ENCODE results near the gene SPO11. TPM values are rescaled to one million over a fixed set of nuclear protein-coding genes. Genes with fewer than 3 reads are reported as not detected.

SPO11 gene
- total and polyA plus RNA-seq, 2 of the 13 experiments (the other 11 are each of a cell fraction or from before 2014, with no cell fraction given) = not detected

- TF ChIP-seq HDAC2 (CRISPR knock-in tag; IDR thresholded peaks at IDR 0.05) (0 out of 2 replicates have a peak, but pooled peaks have one; percentile 56), ZNF766 (CRISPR knock-in tag; IDR thresholded peaks at IDR 0.05; ENCODE audit: borderline replicate concordance) (peak; percentile 21; the same call in 1 of the 2 replicates), TFAP4 (IDR thresholded peaks at IDR 0.05; ENCODE audit: borderline replicate concordance, low read depth) (no peak), ZNF652 (CRISPR knock-in tag; IDR thresholded peaks at IDR 0.05; ENCODE audit: borderline replicate concordance, low read depth) (no peak), TAF1 (CRISPR knock-in tag; IDR thresholded peaks at IDR 0.05) (peak; percentile 91), HMG20B (CRISPR knock-in tag; conservative IDR thresholded peaks at IDR 0.05) (no peak), GTF2F1 (IDR thresholded peaks at IDR 0.05; ENCODE audit: low read length) (no peak), ZNF20 (CRISPR knock-in tag; IDR thresholded peaks at IDR 0.05) (peak; percentile 90; the same call in 1 of the 2 replicates), JDP2 (CRISPR knock-in tag; IDR thresholded peaks at IDR 0.05; ENCODE audit: borderline replicate concordance) (no peak; the same call in 1 of the 2 replicates), ZNF605 (CRISPR knock-in tag; IDR thresholded peaks at IDR 0.05) (peak; percentile 94), ZFP36L1 (CRISPR knock-in tag; IDR thresholded peaks at IDR 0.05) (no peak; the same call in 1 of the 2 replicates), FOXK2 (IDR thresholded peaks at IDR 0.05) (0 out of 2 replicates have a peak, but pooled peaks have one; percentile 14), ZFX (CRISPR knock-in tag; IDR thresholded peaks at IDR 0.05; ENCODE audit: low read depth) (peak; percentile 99), TOE1 (CRISPR knock-in tag; IDR thresholded peaks at IDR 0.05) (peak; percentile 45; the same call in 1 of the 2 replicates), BRD4 (CRISPR knock-in tag; IDR thresholded peaks at IDR 0.05) (peak; percentile 94), PATZ1 (CRISPR knock-in tag; IDR thresholded peaks at IDR 0.05) (peak; percentile 21; the same call in 1 of the 2 replicates), ZNF30 (CRISPR knock-in tag; IDR thresholded peaks at IDR 0.05) (peak; percentile 63; the same call in 1 of the 2 replicates), STAG1 (CRISPR knock-in tag; IDR thresholded peaks at IDR 0.05) (no peak), ZNF597 (CRISPR knock-in tag; IDR thresholded peaks at IDR 0.05) (no peak), U2AF2 (IDR thresholded peaks at IDR 0.05; ENCODE audit: low read depth, low read length) (no peak), ZNF256 (CRISPR knock-in tag; conservative IDR thresholded peaks at IDR 0.05) (peak; percentile 90; the same call in 1 of the 2 replicates), ZNF275 (CRISPR knock-in tag; IDR thresholded peaks at IDR 0.05; ENCODE audit: borderline replicate concordance) (no peak; the same call in 1 of the 2 replicates), SRSF4 (IDR thresholded peaks at IDR 0.05; ENCODE audit: low read depth, low read length, poor library complexity, severe bottlenecking) (no peak), SSRP1 (CRISPR knock-in tag; IDR thresholded peaks at IDR 0.05) (no peak), FIP1L1 (IDR thresholded peaks at IDR 0.05; ENCODE audit: borderline replicate concordance, insufficient read depth, low read depth, low read length) (no peak), MED8 (CRISPR knock-in tag; IDR thresholded peaks at IDR 0.05; ENCODE audit: insufficient replicate concordance) (no peak), KMT2A (CRISPR knock-in tag; IDR thresholded peaks at IDR 0.05) (peak; percentile 91; the same call in 1 of the 2 replicates)
Observed at GRCh38 chr20:57351042-57351783, 21.6 kb downstream of the SPO11 start, which contains the start of gene RAE1 (continued).
